ENCODE data around the gene PDXK. TPM values are rescaled to one million over a fixed set of nuclear protein-coding genes. Genes with fewer than 3 reads are reported as not detected.

The PDXK gene
- total and polyA plus RNA-seq, 2 of the 13 experiments (the other 11 are each of a cell fraction or from before 2014, with no cell fraction given) = 114 to 184 TPM

DNA sequence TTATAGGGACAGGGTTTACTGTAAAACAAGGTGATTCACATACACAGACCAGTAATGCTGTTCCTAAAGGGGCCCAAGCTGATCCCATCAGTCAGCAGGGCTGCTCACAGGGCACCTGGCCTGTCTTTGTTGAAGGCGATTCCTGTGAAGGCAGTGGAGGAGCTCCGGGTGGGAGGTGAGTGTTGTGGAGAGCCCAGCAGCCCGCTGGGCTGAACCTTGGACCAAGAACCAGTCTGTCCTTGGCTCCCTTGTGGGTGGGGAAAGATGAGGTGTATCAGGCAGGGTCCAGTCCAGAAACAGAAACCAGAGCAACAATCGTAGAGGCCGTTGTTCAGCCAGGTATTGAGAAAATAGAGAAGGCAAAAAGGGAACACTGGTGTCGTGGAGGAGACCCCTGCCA lies 12.5 kb downstream of the PDXK start (continued):
- TF ChIP-seq, protein P1, sequence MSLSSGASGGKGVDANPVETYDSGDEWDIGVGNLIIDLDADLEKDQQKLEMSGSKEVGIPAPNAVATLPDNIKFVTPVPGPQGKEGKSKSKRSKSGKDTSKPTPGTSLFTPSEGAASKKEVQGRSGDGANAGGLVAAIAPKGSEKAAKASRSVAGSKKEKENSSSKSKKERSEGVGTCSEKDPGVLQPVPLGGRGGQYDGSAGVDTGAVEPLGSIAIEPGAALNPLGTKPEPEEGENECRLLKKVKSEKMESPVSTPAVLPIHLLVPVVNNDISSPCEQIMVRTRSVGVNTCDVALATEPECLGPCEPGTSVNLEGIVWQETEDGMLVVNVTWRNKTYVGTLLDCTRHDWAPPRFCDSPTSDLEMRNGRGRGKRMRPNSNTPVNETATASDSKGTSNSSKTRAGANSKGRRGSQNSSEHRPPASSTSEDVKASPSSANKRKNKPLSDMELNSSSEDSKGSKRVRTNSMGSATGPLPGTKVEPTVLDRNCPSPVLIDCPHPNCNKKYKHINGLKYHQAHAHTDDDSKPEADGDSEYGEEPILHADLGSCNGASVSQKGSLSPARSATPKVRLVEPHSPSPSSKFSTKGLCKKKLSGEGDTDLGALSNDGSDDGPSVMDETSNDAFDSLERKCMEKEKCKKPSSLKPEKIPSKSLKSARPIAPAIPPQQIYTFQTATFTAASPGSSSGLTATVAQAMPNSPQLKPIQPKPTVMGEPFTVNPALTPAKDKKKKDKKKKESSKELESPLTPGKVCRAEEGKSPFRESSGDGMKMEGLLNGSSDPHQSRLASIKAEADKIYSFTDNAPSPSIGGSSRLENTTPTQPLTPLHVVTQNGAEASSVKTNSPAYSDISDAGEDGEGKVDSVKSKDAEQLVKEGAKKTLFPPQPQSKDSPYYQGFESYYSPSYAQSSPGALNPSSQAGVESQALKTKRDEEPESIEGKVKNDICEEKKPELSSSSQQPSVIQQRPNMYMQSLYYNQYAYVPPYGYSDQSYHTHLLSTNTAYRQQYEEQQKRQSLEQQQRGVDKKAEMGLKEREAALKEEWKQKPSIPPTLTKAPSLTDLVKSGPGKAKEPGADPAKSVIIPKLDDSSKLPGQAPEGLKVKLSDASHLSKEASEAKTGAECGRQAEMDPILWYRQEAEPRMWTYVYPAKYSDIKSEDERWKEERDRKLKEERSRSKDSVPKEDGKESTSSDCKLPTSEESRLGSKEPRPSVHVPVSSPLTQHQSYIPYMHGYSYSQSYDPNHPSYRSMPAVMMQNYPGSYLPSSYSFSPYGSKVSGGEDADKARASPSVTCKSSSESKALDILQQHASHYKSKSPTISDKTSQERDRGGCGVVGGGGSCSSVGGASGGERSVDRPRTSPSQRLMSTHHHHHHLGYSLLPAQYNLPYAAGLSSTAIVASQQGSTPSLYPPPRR (CRISPR knock-in tag; IDR thresholded peaks at IDR 0.05; ENCODE audit: borderline replicate concordance) = peak; percentile 34; the same call in 1 of the 2 replicates
- TF ChIP-seq, protein P2, sequence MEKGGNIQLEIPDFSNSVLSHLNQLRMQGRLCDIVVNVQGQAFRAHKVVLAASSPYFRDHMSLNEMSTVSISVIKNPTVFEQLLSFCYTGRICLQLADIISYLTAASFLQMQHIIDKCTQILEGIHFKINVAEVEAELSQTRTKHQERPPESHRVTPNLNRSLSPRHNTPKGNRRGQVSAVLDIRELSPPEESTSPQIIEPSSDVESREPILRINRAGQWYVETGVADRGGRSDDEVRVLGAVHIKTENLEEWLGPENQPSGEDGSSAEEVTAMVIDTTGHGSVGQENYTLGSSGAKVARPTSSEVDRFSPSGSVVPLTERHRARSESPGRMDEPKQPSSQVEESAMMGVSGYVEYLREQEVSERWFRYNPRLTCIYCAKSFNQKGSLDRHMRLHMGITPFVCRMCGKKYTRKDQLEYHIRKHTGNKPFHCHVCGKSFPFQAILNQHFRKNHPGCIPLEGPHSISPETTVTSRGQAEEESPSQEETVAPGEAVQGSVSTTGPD (CRISPR knock-in tag; IDR thresholded peaks at IDR 0.05) = no peak
- TF ChIP-seq KDM6A (CRISPR knock-in tag; IDR thresholded peaks at IDR 0.05; ENCODE audit: low read depth) (peak; percentile 39; the same call in 1 of the 2 replicates), PHF21A (CRISPR knock-in tag; IDR thresholded peaks at IDR 0.05) (peak; percentile 69; the same call in 1 of the 2 replicates), MLLT10 (CRISPR knock-in tag; IDR thresholded peaks at IDR 0.05) (no peak), MAFF (IDR thresholded peaks at IDR 0.05; ENCODE audit: low read depth, low read length) (no peak), AGO2 (optimal IDR thresholded peaks at IDR 0.05; ENCODE audit: low read depth, low read length) (no peak), ZSCAN21 (CRISPR knock-in tag; IDR thresholded peaks at IDR 0.05; ENCODE audit: borderline replicate concordance) (no peak), ZNF569 (CRISPR knock-in tag; IDR thresholded peaks at IDR 0.05; ENCODE audit: borderline replicate concordance) (no peak), CENPT (CRISPR knock-in tag; IDR thresholded peaks at IDR 0.05; ENCODE audit: low read depth) (no peak), KLF12 (CRISPR knock-in tag; IDR thresholded peaks at IDR 0.05; ENCODE audit: borderline replicate concordance) (no peak), ZNF468 (CRISPR knock-in tag; IDR thresholded peaks at IDR 0.05) (no peak), BRD4 (CRISPR knock-in tag; IDR thresholded peaks at IDR 0.05) (no peak), RARA (CRISPR knock-in tag; IDR thresholded peaks at IDR 0.05) (no peak), PLRG1 (conservative IDR thresholded peaks at IDR 0.05) (no peak), ZNF605 (CRISPR knock-in tag; IDR thresholded peaks at IDR 0.05) (peak; percentile 75), FOXC1 (CRISPR knock-in tag; IDR thresholded peaks at IDR 0.05; ENCODE audit: borderline replicate concordance) (no peak)
- TF ChIP-seq, protein P3, sequence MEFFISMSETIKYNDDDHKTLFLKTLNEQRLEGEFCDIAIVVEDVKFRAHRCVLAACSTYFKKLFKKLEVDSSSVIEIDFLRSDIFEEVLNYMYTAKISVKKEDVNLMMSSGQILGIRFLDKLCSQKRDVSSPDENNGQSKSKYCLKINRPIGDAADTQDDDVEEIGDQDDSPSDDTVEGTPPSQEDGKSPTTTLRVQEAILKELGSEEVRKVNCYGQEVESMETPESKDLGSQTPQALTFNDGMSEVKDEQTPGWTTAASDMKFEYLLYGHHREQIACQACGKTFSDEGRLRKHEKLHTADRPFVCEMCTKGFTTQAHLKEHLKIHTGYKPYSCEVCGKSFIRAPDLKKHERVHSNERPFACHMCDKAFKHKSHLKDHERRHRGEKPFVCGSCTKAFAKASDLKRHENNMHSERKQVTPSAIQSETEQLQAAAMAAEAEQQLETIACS (CRISPR knock-in tag; IDR thresholded peaks at IDR 0.05) = no peak
- TF ChIP-seq, protein P4, sequence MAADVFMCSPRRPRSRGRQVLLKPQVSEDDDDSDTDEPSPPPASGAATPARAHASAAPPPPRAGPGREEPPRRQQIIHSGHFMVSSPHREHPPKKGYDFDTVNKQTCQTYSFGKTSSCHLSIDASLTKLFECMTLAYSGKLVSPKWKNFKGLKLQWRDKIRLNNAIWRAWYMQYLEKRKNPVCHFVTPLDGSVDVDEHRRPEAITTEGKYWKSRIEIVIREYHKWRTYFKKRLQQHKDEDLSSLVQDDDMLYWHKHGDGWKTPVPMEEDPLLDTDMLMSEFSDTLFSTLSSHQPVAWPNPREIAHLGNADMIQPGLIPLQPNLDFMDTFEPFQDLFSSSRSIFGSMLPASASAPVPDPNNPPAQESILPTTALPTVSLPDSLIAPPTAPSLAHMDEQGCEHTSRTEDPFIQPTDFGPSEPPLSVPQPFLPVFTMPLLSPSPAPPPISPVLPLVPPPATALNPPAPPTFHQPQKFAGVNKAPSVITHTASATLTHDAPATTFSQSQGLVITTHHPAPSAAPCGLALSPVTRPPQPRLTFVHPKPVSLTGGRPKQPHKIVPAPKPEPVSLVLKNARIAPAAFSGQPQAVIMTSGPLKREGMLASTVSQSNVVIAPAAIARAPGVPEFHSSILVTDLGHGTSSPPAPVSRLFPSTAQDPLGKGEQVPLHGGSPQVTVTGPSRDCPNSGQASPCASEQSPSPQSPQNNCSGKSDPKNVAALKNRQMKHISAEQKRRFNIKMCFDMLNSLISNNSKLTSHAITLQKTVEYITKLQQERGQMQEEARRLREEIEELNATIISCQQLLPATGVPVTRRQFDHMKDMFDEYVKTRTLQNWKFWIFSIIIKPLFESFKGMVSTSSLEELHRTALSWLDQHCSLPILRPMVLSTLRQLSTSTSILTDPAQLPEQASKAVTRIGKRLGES (CRISPR knock-in tag; IDR thresholded peaks at IDR 0.05; ENCODE audit: borderline replicate concordance) = no peak
- TF ChIP-seq, protein P5, sequence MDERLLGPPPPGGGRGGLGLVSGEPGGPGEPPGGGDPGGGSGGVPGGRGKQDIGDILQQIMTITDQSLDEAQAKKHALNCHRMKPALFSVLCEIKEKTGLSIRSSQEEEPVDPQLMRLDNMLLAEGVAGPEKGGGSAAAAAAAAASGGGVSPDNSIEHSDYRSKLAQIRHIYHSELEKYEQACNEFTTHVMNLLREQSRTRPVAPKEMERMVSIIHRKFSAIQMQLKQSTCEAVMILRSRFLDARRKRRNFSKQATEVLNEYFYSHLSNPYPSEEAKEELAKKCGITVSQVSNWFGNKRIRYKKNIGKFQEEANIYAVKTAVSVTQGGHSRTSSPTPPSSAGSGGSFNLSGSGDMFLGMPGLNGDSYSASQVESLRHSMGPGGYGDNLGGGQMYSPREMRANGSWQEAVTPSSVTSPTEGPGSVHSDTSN (CRISPR knock-in tag; IDR thresholded peaks at IDR 0.05) = no peak

Measured in HepG2 (cell line).